ENCODE results near the gene ZBTB43. TPM values are rescaled to one million over a fixed set of nuclear protein-coding genes. Genes with fewer than 3 reads are reported as not detected.

Gene ZBTB43
- total RNA-seq, 1 donor from 2014 or later: 16.7 TPM

- no peak for TF ChIP-seq CTCF (conservative IDR thresholded peaks at IDR 0.05)
- DNase-seq (ENCODE audit: extremely low spot score, unreplicated experiment): no peak
These were observed 74.4 kb downstream of the ZBTB43 start for GRCh38 chr9:126879288-126879687.

GRCh38 chr9:126880226-126880946 is 75.5 kb downstream of the ZBTB43 start:
- H3K4me1 Mint-ChIP-seq (ENCODE audit: unreplicated experiment): peaks cover 14% of the 10 kb centered on the region
- TF ChIP-seq CTCF (conservative IDR thresholded peaks at IDR 0.05): no peak
- H3K27ac Mint-ChIP-seq: no peak overlapping the region
- peaks cover 16% of the 10 kb centered on the region for H3K36me3 Mint-ChIP-seq
- no peaks in the 10 kb centered on the region for H3K9me3 Mint-ChIP-seq
- no peak for DNase-seq (ENCODE audit: extremely low spot score, unreplicated experiment)
- no peaks in the 10 kb centered on the region for H3K27me3 Mint-ChIP-seq
- H3K4me3 Mint-ChIP-seq: no peak overlapping the region

More at GRCh38 chr9:126879288-126879687, 74.4 kb downstream of the ZBTB43 start:
- H3K4me1 Mint-ChIP-seq (ENCODE audit: unreplicated experiment): peaks cover 20% of the 10 kb centered on the region
- H3K4me3 Mint-ChIP-seq: no peak overlapping the region
- no peaks in the 10 kb centered on the region for H3K27me3 Mint-ChIP-seq
- H3K9me3 Mint-ChIP-seq: no peaks in the 10 kb centered on the region
- no peak overlapping the region for H3K27ac Mint-ChIP-seq
- H3K36me3 Mint-ChIP-seq: peaks cover 21% of the 10 kb centered on the region

GRCh38 chr9:126880947-126881332 is 76.1 kb downstream of the ZBTB43 start:
- H3K27ac Mint-ChIP-seq: no peak overlapping the region
- H3K4me3 Mint-ChIP-seq: no peak overlapping the region
- no peaks in the 10 kb centered on the region for H3K27me3 Mint-ChIP-seq
- H3K9me3 Mint-ChIP-seq: no peaks in the 10 kb centered on the region
- H3K36me3 Mint-ChIP-seq: peaks cover 16% of the 10 kb centered on the region
- TF ChIP-seq CTCF (conservative IDR thresholded peaks at IDR 0.05): no peak
- H3K4me1 Mint-ChIP-seq (ENCODE audit: unreplicated experiment): peaks cover 13% of the 10 kb centered on the region
- DNase-seq (ENCODE audit: extremely low spot score, unreplicated experiment): no peak

- H3K36me3 Mint-ChIP-seq: peaks cover 16% of the 10 kb centered on the region
- no peaks in the 10 kb centered on the region for H3K27me3 Mint-ChIP-seq
- TF ChIP-seq CTCF (conservative IDR thresholded peaks at IDR 0.05): no peak
- H3K9me3 Mint-ChIP-seq: no peaks in the 10 kb centered on the region
- no peak overlapping the region for H3K27ac Mint-ChIP-seq
- DNase-seq (ENCODE audit: extremely low spot score, unreplicated experiment): no peak
- H3K4me1 Mint-ChIP-seq (ENCODE audit: unreplicated experiment): peaks cover 13% of the 10 kb centered on the region
- H3K4me3 Mint-ChIP-seq: no peak overlapping the region
These were observed 77.9 kb downstream of the ZBTB43 start for GRCh38 chr9:126882746-126883145.

GRCh38 chr9:126883636-126884035 is 78.8 kb downstream of the ZBTB43 start:
- TF ChIP-seq CTCF (conservative IDR thresholded peaks at IDR 0.05): no peak
- DNase-seq (ENCODE audit: extremely low spot score, unreplicated experiment): no peak
- no peaks in the 10 kb centered on the region for H3K9me3 Mint-ChIP-seq
- H3K4me1 Mint-ChIP-seq (ENCODE audit: unreplicated experiment): peaks cover 13% of the 10 kb centered on the region
- no peak overlapping the region for H3K27ac Mint-ChIP-seq
- H3K36me3 Mint-ChIP-seq: peaks cover 16% of the 10 kb centered on the region
- H3K4me3 Mint-ChIP-seq: no peak overlapping the region
- H3K27me3 Mint-ChIP-seq: no peaks in the 10 kb centered on the region
